HepG2 (cell line): Measurements from ENCODE around the gene BICRA. TPM values are rescaled to one million over a fixed set of nuclear protein-coding genes. Genes with fewer than 3 reads are reported as not detected.

Source experiments
- ATAC-seq: fragments of 200-7000 bp; cut with Tn5 transposase; 3 replicates; pipeline ENCODE4 v1.9.1; 2020; ENCODE audit warnings: mild to moderate bottlenecking, moderate library complexity
- BruUV-seq: library from RNA; stranded (reverse); fragments of 400-500 nt; replicated peaks from 2 replicates; lab custom pipeline; 2021; lab: Mats Ljungman, UMichigan
- CTCF ChIA-PET: fragments of 300-600 bp; formaldehyde crosslinking; extraction: SDS; loops from one replicate; lab custom pipeline; 2021; ENCODE audit warnings: low total read pairs, inconsistent platforms, low intra/inter-chr PET ratio; lab: Yijun Ruan, JAX
- POLR2A ChIA-PET: fragments of 350-600 bp; sonication (Branson Sonifier 250); formaldehyde crosslinking; loops from one replicate; lab custom pipeline; 2020; ENCODE audit warnings: antibody characterized with exemption, inconsistent platforms; lab: Yijun Ruan, JAX
- DNase-seq: peaks from one replicate; pipeline ENCODE4 v3.0.0-alpha.2; 2015; ENCODE audit warnings: low spot score
- FAIRE-seq: peaks from 3 replicates; lab custom pipeline; 2011; peaks lifted over from hg19 to GRCh38; lab: Jason Lieb, UNC
- H2AFZ ChIP-seq: one replicate; pipeline ENCODE4 v1.6.1; 2011; ENCODE audit warnings: low read length, inconsistent platforms
- H3K27ac ChIP-seq: fragments of 300-600 bp; 3 replicates; pipeline ENCODE4 v1.8.0; 2011; ENCODE audit warnings: mixed run types, mild to moderate bottlenecking, mixed read lengths, low read length, inconsistent platforms; ENCODE audit not compliant: insufficient read depth; ENCODE audit errors: extremely low read length
- H3K27me3 ChIP-seq, 2 experiments: fragments of 200-600 bp in 1 of 2; 2 replicates in 1 of 2; 3 replicates in 1 of 2; pipeline versions ENCODE4 v1.6.0 to v1.8.0; 2011; ENCODE audit warnings: low read length in 2 of 2, mild to moderate bottlenecking in 2 of 2, moderate library complexity in 2 of 2, inconsistent platforms in 1 of 2; ENCODE audit not compliant: insufficient read depth in 2 of 2, control insufficient read depth in 1 of 2
- H3K36me3 ChIP-seq, 2 experiments: fragments of 200-600 bp in 1 of 2; replicated peaks in 1 of 2; 2 replicates in 1 of 2; 3 replicates in 1 of 2; pipeline versions ENCODE4 v1.5.1 to v1.8.0; 2011; ENCODE audit warnings: low read length in 2 of 2, inconsistent platforms in 1 of 2; ENCODE audit not compliant: insufficient read depth in 2 of 2, control insufficient read depth in 1 of 2
- H3K4me1 ChIP-seq: 2 replicates; pipeline ENCODE4 v1.5.1; 2012; ENCODE audit warnings: low read length, inconsistent platforms; ENCODE audit not compliant: insufficient read depth
- H3K4me2 ChIP-seq: 2 replicates; pipeline ENCODE4 v1.6.0; 2011; ENCODE audit warnings: low read depth, low read length, inconsistent platforms
- H3K4me3 ChIP-seq, 3 experiments: fragments of 200-600 bp in 1 of 3; sonication (generic), shearing (Covaris generic) in 1 of 3; replicated peaks in 1 of 3; 2 replicates each; pipeline ENCODE4 v1.5.1; 2011 to 2016; ENCODE audit warnings: low read length in 3 of 3, inconsistent platforms in 2 of 3, low read depth in 2 of 3, mild to moderate bottlenecking in 2 of 3, control low read depth in 1 of 3, mixed read lengths in 1 of 3; ENCODE audit not compliant: insufficient read depth in 1 of 3
- H3K79me2 ChIP-seq: one replicate; pipeline ENCODE4 v1.6.1; 2011; ENCODE audit warnings: low read length, inconsistent platforms; ENCODE audit not compliant: insufficient read depth
- H3K9ac ChIP-seq: 2 replicates; pipeline ENCODE4 v1.6.0; 2011; ENCODE audit warnings: mild to moderate bottlenecking, low read depth, low read length, inconsistent platforms; ENCODE audit not compliant: insufficient read depth
- H3K9me3 ChIP-seq: 2 replicates; pipeline ENCODE4 v1.5.1; 2012; ENCODE audit warnings: mild to moderate bottlenecking, low read length
- H4K20me1 ChIP-seq: 2 replicates; pipeline ENCODE4 v1.6.0; 2011; ENCODE audit warnings: inconsistent platforms, mild to moderate bottlenecking, low read length, moderate library complexity; ENCODE audit not compliant: insufficient read depth
- CHD4 ChIP-seq: fragments of 200-600 bp; sonication (generic); IDR thresholded peaks from 2 replicates; pipeline ENCODE4 v1.7.0; 2017; ENCODE audit warnings: mild to moderate bottlenecking, low read length, borderline replicate concordance
- DMAP1 ChIP-seq: IDR thresholded peaks from 2 replicates; pipeline ENCODE4 v1.6.1; 2016
- EEA1 ChIP-seq: sonication (generic); formaldehyde crosslinking; IDR thresholded peaks from 2 replicates; pipeline ENCODE4 v1.5.1; 2020; ENCODE audit warnings: mild to moderate bottlenecking, missing genetic modification reagents, borderline replicate concordance
- ELF4 ChIP-seq: sonication (generic); formaldehyde crosslinking; IDR thresholded peaks from 2 replicates; pipeline ENCODE4 v1.5.0; 2020; ENCODE audit warnings: missing genetic modification reagents, mild to moderate bottlenecking, moderate library complexity, borderline replicate concordance
- FOXK1 ChIP-seq: sonication (generic); formaldehyde crosslinking; IDR thresholded peaks from 2 replicates; pipeline ENCODE4 v1.4.0; 2020; ENCODE audit warnings: low read depth, missing genetic modification reagents, borderline replicate concordance
- GZF1 ChIP-seq: sonication (generic); formaldehyde crosslinking; IDR thresholded peaks from 2 replicates; pipeline ENCODE4 v1.5.1; 2020; ENCODE audit warnings: mild to moderate bottlenecking, missing genetic modification reagents
- IKZF4 ChIP-seq: sonication (generic); formaldehyde crosslinking; IDR thresholded peaks from 2 replicates; pipeline ENCODE4 v1.5.1; 2020; ENCODE audit warnings: borderline replicate concordance, mild to moderate bottlenecking, low read depth, missing genetic modification reagents; ENCODE audit errors: not compliant biosample characterization
- KDM1A ChIP-seq: IDR thresholded peaks from 2 replicates; pipeline ENCODE4 v1.6.1; 2016; ENCODE audit warnings: missing compliant biosample characterization
- SIX1 ChIP-seq: sonication (generic); formaldehyde crosslinking; IDR thresholded peaks from 2 replicates; pipeline ENCODE4 v1.4.0; 2020; ENCODE audit warnings: missing genetic modification reagents, borderline replicate concordance
- ZFAT ChIP-seq: sonication (generic); formaldehyde crosslinking; conservative IDR thresholded peaks from 2 replicates; pipeline ENCODE4 v1.8.1; 2023; ENCODE audit warnings: missing genetic modification reagents, inconsistent platforms
- ZMYM4 ChIP-seq: sonication (generic); formaldehyde crosslinking; IDR thresholded peaks from 2 replicates; pipeline ENCODE4 v1.8.1; 2023; ENCODE audit warnings: mild to moderate bottlenecking, missing genetic modification reagents
- ZNF331 ChIP-seq: sonication (generic); formaldehyde crosslinking; IDR thresholded peaks from 2 replicates; pipeline ENCODE4 v1.4.0; 2020; ENCODE audit warnings: missing genetic modification reagents
- ZNF430 ChIP-seq: sonication (generic); formaldehyde crosslinking; IDR thresholded peaks from 2 replicates; pipeline ENCODE4 v1.9.0; 2021; ENCODE audit warnings: mild to moderate bottlenecking, missing genetic modification reagents
- ZNF501 ChIP-seq: sonication (generic); formaldehyde crosslinking; IDR thresholded peaks from 2 replicates; pipeline ENCODE4 v1.5.1; 2020; ENCODE audit warnings: mild to moderate bottlenecking, moderate library complexity, missing genetic modification reagents
- ZNF546 ChIP-seq: sonication (generic); formaldehyde crosslinking; conservative IDR thresholded peaks from 2 replicates; pipeline ENCODE4 v1.8.1; 2023; ENCODE audit warnings: mild to moderate bottlenecking, missing genetic modification reagents
- ZNF615 ChIP-seq: sonication (generic); formaldehyde crosslinking; IDR thresholded peaks from 2 replicates; pipeline ENCODE4 v1.5.0; 2020; ENCODE audit warnings: mild to moderate bottlenecking, missing genetic modification reagents, borderline replicate concordance
- ZNF75D ChIP-seq: sonication (generic); formaldehyde crosslinking; IDR thresholded peaks from 2 replicates; pipeline ENCODE4 v1.8.1; 2023; ENCODE audit warnings: missing genetic modification reagents, mild to moderate bottlenecking, borderline replicate concordance
- ZNF850 ChIP-seq: sonication (generic); formaldehyde crosslinking; conservative IDR thresholded peaks from 2 replicates; pipeline ENCODE4 v1.9.0; 2021; ENCODE audit warnings: mild to moderate bottlenecking, missing genetic modification reagents
- WGBS: methylation state at CpG from one replicate; pipeline ENCODE4 v1.1.6; 2017; ENCODE audit warnings: low lambda C conversion rate; 5-methylcytosine and 5-hydroxymethylcytosine counted together
- in situ Hi-C: cut with HindIII; loops from 2 replicates; pipeline ENCODE4 v1.10.0; 2017; ENCODE audit warnings: low pct_unique_long_range_greater_than_20kb; ENCODE audit not compliant: extremely low pct_ligation_motif_present
- intact Hi-C: fragments of 100-400 bp; cut with micrococcal nuclease; formaldehyde crosslinking; loops from one replicate; pipeline ENCODE4 v1.10.0; 2022; ENCODE audit not compliant: unreplicated experiment
- polyA plus RNA-seq, 8 experiments: library from polyadenylated mRNA; depleted of rRNA in 3 of 8; stranded (reverse) in 7 of 8; unstranded in 1 of 8; fragments of >200 nt; fragmentation: Illumina TruSeq in 4 of 8; extraction: Trizol in 4 of 8; gene quantifications; 2 replicates each; pipeline versions ENCODE4 v1.2.1 to v1.2.3, GENCODE V29; 2011 to 2016; ENCODE audit warnings: low read depth in 4 of 8, missing spikeins in 1 of 8, mixed read lengths in 1 of 8; ENCODE audit not compliant: insufficient read depth in 1 of 8
- total RNA-seq, 5 experiments: library from RNA; depleted of rRNA; stranded (reverse); fragments of >200 nt; fragmentation: Illumina TruSeq; extraction: Trizol; gene quantifications; 2 replicates each; pipeline ENCODE4 v1.2.3, GENCODE V29; 2016; ENCODE audit warnings: low read depth in 1 of 5
- TF ChIP-seq, protein P1 (sequence below): sonication (generic); formaldehyde crosslinking; IDR thresholded peaks from 2 replicates; pipeline ENCODE4 v1.8.0; 2022; ENCODE audit warnings: missing genetic modification reagents, mild to moderate bottlenecking, moderate library complexity, borderline replicate concordance

BICRA gene
- total and polyA plus RNA-seq, 2 of the 13 experiments (the other 11 are each of a cell fraction or from before 2014, with no cell fraction given) = 0.55 to 0.71 TPM

GRCh38 chr19:47730521-47730889, 121.6 kb downstream of the BICRA start:
- Histone ChIP-seq H3K79me2 (no peaks in the 10 kb centered on the region), H4K20me1 (no peaks in the 10 kb centered on the region), H3K27me3 (no peaks in the 10 kb centered on the region), H2AFZ (no peak overlapping the region), H3K4me2 (no peak overlapping the region; the same call in 1 of the 2 replicates), H3K9me3 (no peaks in the 10 kb centered on the region), H3K36me3 (no peaks in the 10 kb centered on the region), H3K4me1 (peaks cover 40% of the 10 kb centered on the region), H3K4me3 (peak overlapping the region in 1 of 3 experiments; percentile 50; a peak in 1 of 6 replicates), H3K9ac (no peak overlapping the region), H3K27ac (no peak overlapping the region)
- ATAC-seq (no peak), FAIRE-seq (no peak), DNase-seq (no peak)
- ChIA-PET CTCF (interaction anchor here (0.7 kb wide), 1 partner anchor 1382 kb away, joined by 3 read pairs; no protein-coding TSS in a partner anchor), POLR2A (no interaction called here)
- WGBS = 68% methylated on average over 8 of the region's 8 CpGs
- in situ Hi-C loops (no loop called here), intact Hi-C loops (no loop called here)
- no TSS peak for BruUV-seq
- TF ChIP-seq ZNF501 (CRISPR knock-in tag) (no peak), EEA1 (CRISPR knock-in tag) (no peak), CHD4 (peak; percentile 55; the same call in 1 of the 2 replicates), ZNF615 (CRISPR knock-in tag) (no peak)

GRCh38 chr19:47730910-47731309, 122.0 kb downstream of the BICRA start:
- no peak overlapping the region for H2AFZ ChIP-seq
- intact Hi-C loops = no loop called here
- in situ Hi-C loops = no loop called here
- TF ChIP-seq ELF4 (CRISPR knock-in tag) = no peak
- no peak for TF ChIP-seq ZNF331 (CRISPR knock-in tag)
- no peak for TF ChIP-seq ZNF430 (CRISPR knock-in tag)
- no peak for TF ChIP-seq ZNF546 (CRISPR knock-in tag)
- no peak for TF ChIP-seq IKZF4 (CRISPR knock-in tag)
- TF ChIP-seq, protein P1, sequence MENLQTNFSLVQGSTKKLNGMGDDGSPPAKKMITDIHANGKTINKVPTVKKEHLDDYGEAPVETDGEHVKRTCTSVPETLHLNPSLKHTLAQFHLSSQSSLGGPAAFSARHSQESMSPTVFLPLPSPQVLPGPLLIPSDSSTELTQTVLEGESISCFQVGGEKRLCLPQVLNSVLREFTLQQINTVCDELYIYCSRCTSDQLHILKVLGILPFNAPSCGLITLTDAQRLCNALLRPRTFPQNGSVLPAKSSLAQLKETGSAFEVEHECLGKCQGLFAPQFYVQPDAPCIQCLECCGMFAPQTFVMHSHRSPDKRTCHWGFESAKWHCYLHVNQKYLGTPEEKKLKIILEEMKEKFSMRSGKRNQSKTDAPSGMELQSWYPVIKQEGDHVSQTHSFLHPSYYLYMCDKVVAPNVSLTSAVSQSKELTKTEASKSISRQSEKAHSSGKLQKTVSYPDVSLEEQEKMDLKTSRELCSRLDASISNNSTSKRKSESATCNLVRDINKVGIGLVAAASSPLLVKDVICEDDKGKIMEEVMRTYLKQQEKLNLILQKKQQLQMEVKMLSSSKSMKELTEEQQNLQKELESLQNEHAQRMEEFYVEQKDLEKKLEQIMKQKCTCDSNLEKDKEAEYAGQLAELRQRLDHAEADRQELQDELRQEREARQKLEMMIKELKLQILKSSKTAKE (CRISPR knock-in tag) = no peak
- TF ChIP-seq FOXK1 = no peak
- TF ChIP-seq ZMYM4 = no peak
- TF ChIP-seq GZF1 = no peak
- no peak for TF ChIP-seq ZFAT
- TF ChIP-seq ZNF850 (CRISPR knock-in tag) = no peak
- TF ChIP-seq DMAP1 (CRISPR knock-in tag) = no peak
- no peak for TF ChIP-seq ZNF75D
- no peak for TF ChIP-seq SIX1 (CRISPR knock-in tag)
- 0 out of 2 replicates have a peak, but pooled peaks have one; percentile 19 for TF ChIP-seq KDM1A (CRISPR knock-in tag)

More at GRCh38 chr19:47730910-47731309, 122.0 kb downstream of the BICRA start:
- H3K27me3 ChIP-seq = no peaks in the 10 kb centered on the region
- WGBS = 64% methylated on average over 8 of the region's 8 CpGs
- H3K4me2 ChIP-seq = no peak overlapping the region
- ChIA-PET POLR2A (no interaction called here), CTCF (no interaction called here)
- BruUV-seq = no TSS peak
- ATAC-seq (no peak), FAIRE-seq (no peak), DNase-seq (no peak)
- no peak overlapping the region for H3K9ac ChIP-seq
- H3K9me3 ChIP-seq = no peaks in the 10 kb centered on the region
- H3K36me3 ChIP-seq = no peaks in the 10 kb centered on the region
- no peak overlapping the region for H3K4me3 ChIP-seq
- H3K4me1 ChIP-seq = peaks cover 36% of the 10 kb centered on the region
- no peaks in the 10 kb centered on the region for H3K79me2 ChIP-seq
- no peak overlapping the region for H3K27ac ChIP-seq
- H4K20me1 ChIP-seq = no peaks in the 10 kb centered on the region
